Loucy (cell line): ENCODE data around the gene SIGLEC14.
A peak's percentile ranks its signal among the peaks of the same experiment; 100 is the strongest.

Source experiments
- H2AFZ ChIP-seq: fragments of 200-600 bp; sonication (generic); 2 replicates; pipeline ENCODE4 v1.6.0; 2016; ENCODE audit warnings: antibody characterized with exemption, mild to moderate bottlenecking, low read length, moderate library complexity
- H3F3A ChIP-seq: fragments of 200-600 bp; 2 replicates; pipeline ENCODE4 v1.6.0; 2016; ENCODE audit warnings: antibody characterized with exemption, low read depth, mild to moderate bottlenecking
- H3K27me3 ChIP-seq: fragments of 200-600 bp; sonication (generic); 2 replicates; pipeline ENCODE4 v1.6.1; 2014; ENCODE audit warnings: low read length, mild to moderate bottlenecking; ENCODE audit not compliant: insufficient read depth, poor library complexity, severe bottlenecking
- H3K36me3 ChIP-seq: fragments of 200-600 bp; sonication (generic); 2 replicates; pipeline ENCODE4 v1.6.1; 2016; ENCODE audit warnings: low read length; ENCODE audit not compliant: insufficient read depth
- H3K4me1 ChIP-seq: fragments of 200-600 bp; sonication (generic); 2 replicates; pipeline ENCODE4 v1.5.1; 2014; ENCODE audit warnings: low read length, mild to moderate bottlenecking; ENCODE audit not compliant: insufficient read depth, poor library complexity, severe bottlenecking
- H3K4me2 ChIP-seq: fragments of 200-600 bp; sonication (generic); 2 replicates; pipeline ENCODE4 v1.6.0; 2014; ENCODE audit warnings: antibody characterized with exemption, low read length, low read depth, mild to moderate bottlenecking; ENCODE audit not compliant: poor library complexity, severe bottlenecking
- H3K4me3 ChIP-seq: fragments of 200-600 bp; sonication (generic); 2 replicates; pipeline ENCODE4 v1.5.1; 2014; ENCODE audit warnings: low read length, mild to moderate bottlenecking, mixed read lengths; ENCODE audit not compliant: poor library complexity, severe bottlenecking
- H3K79me2 ChIP-seq: fragments of 200-600 bp; sonication (generic); 2 replicates; pipeline ENCODE4 v1.6.1; 2014; ENCODE audit warnings: low read length; ENCODE audit not compliant: insufficient read depth
- H3K9ac ChIP-seq: fragments of 200-600 bp; sonication (generic); 2 replicates; pipeline ENCODE4 v1.6.0; 2014; ENCODE audit warnings: mild to moderate bottlenecking, low read depth, low read length, moderate library complexity; ENCODE audit not compliant: poor library complexity, severe bottlenecking
- H3K9me2 ChIP-seq: fragments of 200-600 bp; sonication (generic); replicated peaks from 2 replicates; pipeline ENCODE4 v1.6.1; 2016; ENCODE audit warnings: low read depth, low read length, mixed read lengths
- H3K9me3 ChIP-seq: fragments of 200-600 bp; sonication (generic); 2 replicates; pipeline ENCODE4 v1.6.1; 2014; ENCODE audit warnings: mild to moderate bottlenecking, antibody characterized with exemption, low read length, low read depth; ENCODE audit not compliant: insufficient read depth
- H4K20me1 ChIP-seq: fragments of 200-600 bp; sonication (generic); 2 replicates; pipeline ENCODE4 v1.6.0; 2014; ENCODE audit warnings: antibody characterized with exemption, low read length, mild to moderate bottlenecking; ENCODE audit not compliant: insufficient read depth, poor library complexity, severe bottlenecking
- EZH2phosphoT487 ChIP-seq: fragments of 200-600 bp; IDR thresholded peaks from 2 replicates; pipeline ENCODE4 v1.6.1; 2018; ENCODE audit warnings: antibody characterized with exemption, mild to moderate bottlenecking, moderate library complexity, borderline replicate concordance
- TF ChIP-seq, protein P1 (sequence below): fragments of 200-600 bp; sonication (generic); conservative IDR thresholded peaks from 2 replicates; pipeline ENCODE4 v1.5.1; 2014; ENCODE audit warnings: mild to moderate bottlenecking, antibody characterized with exemption, low read length

SIGLEC14 gene

DNA sequence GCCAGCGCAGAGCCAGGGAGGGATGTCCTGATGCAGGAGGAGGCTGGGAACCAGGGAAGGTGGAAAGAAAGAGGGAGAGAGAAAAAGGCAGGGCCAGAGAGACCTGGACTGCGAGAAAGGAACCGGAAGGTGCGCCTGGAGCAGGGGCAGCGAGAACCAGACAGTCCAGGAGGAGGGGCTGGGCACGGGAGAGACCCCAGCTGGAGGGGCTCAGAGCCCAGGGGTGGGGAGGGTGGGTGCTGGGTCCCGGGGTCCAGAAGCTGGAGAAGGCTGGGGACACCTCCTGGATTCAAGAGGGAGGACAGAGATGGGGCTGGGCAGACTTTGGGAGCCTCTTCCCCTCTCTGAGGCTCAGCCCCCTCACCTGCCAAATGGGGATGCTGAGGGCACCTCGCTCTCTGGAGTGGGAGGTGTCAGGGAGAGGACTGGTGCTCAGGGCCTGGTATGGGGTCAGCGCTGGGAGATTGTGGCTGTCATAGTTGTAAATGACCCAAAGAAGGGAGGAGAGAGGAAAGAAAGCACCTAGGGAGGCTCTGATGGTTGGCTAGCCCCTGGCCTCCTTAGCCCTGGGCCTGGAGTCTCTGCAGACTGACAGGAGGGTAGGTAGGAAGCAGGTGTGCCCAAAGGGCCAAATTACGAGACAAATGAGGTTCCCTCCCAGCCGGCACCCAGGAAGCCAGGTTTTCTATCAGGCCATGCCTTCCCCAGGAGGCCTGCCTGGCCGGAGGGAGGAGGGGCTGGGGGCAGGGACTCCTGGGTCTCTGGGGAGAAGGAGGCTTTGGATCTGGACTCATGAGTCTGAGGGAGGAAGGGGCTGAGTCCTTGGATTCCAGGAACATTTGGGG lies 45.2 kb upstream of the SIGLEC14 start:
- no peak overlapping the region for H2AFZ ChIP-seq
- H3K9ac ChIP-seq: peak overlapping the region; percentile 87
- H3K4me1 ChIP-seq: peaks cover 34% of the 10 kb centered on the region
- no peaks in the 10 kb centered on the region for H3K27me3 ChIP-seq
- no peaks in the 10 kb centered on the region for H3K9me2 ChIP-seq
- TF ChIP-seq, protein P1, sequence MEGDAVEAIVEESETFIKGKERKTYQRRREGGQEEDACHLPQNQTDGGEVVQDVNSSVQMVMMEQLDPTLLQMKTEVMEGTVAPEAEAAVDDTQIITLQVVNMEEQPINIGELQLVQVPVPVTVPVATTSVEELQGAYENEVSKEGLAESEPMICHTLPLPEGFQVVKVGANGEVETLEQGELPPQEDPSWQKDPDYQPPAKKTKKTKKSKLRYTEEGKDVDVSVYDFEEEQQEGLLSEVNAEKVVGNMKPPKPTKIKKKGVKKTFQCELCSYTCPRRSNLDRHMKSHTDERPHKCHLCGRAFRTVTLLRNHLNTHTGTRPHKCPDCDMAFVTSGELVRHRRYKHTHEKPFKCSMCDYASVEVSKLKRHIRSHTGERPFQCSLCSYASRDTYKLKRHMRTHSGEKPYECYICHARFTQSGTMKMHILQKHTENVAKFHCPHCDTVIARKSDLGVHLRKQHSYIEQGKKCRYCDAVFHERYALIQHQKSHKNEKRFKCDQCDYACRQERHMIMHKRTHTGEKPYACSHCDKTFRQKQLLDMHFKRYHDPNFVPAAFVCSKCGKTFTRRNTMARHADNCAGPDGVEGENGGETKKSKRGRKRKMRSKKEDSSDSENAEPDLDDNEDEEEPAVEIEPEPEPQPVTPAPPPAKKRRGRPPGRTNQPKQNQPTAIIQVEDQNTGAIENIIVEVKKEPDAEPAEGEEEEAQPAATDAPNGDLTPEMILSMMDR: no peak
- no peak for TF ChIP-seq EZH2phosphoT487
- no peaks in the 10 kb centered on the region for H3K9me3 ChIP-seq
- peaks cover 41% of the 10 kb centered on the region for H3K79me2 ChIP-seq
- H3F3A ChIP-seq: no peaks in the 10 kb centered on the region
- peak overlapping the region; percentile 87 for H3K4me2 ChIP-seq
- H4K20me1 ChIP-seq: peaks cover 29% of the 10 kb centered on the region
- peaks cover 10% of the 10 kb centered on the region; the same call in 1 of the 2 replicates for H3K36me3 ChIP-seq
- H3K4me3 ChIP-seq: peak overlapping the region; percentile 96

DNA sequence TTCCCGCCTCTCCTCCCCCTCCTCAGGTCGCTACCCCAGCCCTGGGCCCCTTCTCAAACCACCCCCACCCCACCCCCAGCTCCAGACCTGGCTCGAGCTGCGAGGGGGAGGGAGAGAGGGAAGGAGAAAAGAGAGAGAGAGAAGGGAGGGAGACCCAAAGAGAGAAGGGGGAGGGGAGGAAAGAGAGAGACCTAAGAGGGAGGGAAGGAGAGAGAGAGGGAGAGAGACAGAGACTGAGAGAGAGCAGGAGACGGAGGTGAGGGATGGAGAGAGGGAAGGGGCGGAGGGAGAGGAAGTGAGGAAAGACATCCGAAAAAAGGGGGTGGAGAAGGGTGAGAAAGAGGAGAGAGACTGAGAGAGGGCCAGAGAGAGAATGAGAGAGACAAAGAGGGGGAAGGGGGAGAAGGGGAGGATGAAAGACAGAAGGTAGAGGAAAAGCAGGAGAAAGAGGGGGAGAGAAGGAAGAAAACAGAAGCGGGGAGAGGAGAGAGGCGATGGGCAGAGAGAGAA lies 44.5 kb upstream of the SIGLEC14 start:
- no peaks in the 10 kb centered on the region for H3F3A ChIP-seq
- peaks cover 34% of the 10 kb centered on the region for H3K4me1 ChIP-seq
- H3K4me3 ChIP-seq: peak overlapping the region; percentile 96
- H3K79me2 ChIP-seq: peaks cover 41% of the 10 kb centered on the region
- H3K27me3 ChIP-seq: no peaks in the 10 kb centered on the region
- H4K20me1 ChIP-seq: peaks cover 29% of the 10 kb centered on the region
- peak overlapping the region; percentile 87 for H3K4me2 ChIP-seq
- peaks cover 10% of the 10 kb centered on the region; the same call in 1 of the 2 replicates for H3K36me3 ChIP-seq
- H3K9ac ChIP-seq: peak overlapping the region; percentile 87
- TF ChIP-seq, protein P1: no peak
- TF ChIP-seq EZH2phosphoT487: no peak
- H3K9me2 ChIP-seq: no peaks in the 10 kb centered on the region
- H3K9me3 ChIP-seq: no peaks in the 10 kb centered on the region
- peak overlapping the region; percentile 66; the same call in 1 of the 2 replicates for H2AFZ ChIP-seq

DNA sequence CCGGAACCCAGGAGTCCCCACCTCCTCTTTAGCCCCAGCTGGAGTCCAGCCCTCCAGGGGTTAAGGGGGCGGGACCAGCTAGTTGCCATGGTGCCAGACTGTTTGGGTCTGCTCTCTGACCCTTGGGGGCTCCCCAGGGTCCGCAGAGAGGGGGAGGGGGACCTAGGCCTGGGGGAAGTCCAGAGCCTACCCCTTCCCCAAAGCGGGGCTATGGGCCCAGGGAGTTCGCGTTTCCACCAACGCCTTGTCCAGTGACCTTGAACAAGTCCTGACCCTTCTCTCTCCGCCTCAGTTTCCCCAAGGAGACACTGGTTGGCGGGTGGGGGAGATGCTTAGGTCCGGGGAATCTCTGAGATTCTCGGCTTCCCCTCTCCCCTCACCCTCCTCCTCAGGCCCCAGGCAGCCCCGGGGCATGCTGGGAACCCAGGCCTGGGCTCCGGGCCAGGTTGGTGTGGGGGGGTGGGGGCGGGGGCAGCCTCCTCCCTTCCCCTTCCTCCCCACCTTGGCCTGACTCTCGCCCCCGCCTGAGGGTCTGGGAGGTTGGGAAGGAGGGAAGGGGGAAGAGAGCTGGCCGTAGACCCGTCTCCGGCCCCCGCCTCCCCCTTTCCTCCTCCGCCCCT lies 43.9 kb upstream of the SIGLEC14 start:
- peak overlapping the region; percentile 96 for H3K4me3 ChIP-seq
- no peaks in the 10 kb centered on the region for H3F3A ChIP-seq
- peaks cover 41% of the 10 kb centered on the region for H3K79me2 ChIP-seq
- H3K27me3 ChIP-seq: no peaks in the 10 kb centered on the region
- no peaks in the 10 kb centered on the region for H3K9me3 ChIP-seq
- H3K4me2 ChIP-seq: peak overlapping the region; percentile 87
- H2AFZ ChIP-seq: peak overlapping the region; percentile 66; the same call in 1 of the 2 replicates
- peak overlapping the region; percentile 87 for H3K9ac ChIP-seq
- H4K20me1 ChIP-seq: peaks cover 29% of the 10 kb centered on the region
- no peaks in the 10 kb centered on the region for H3K9me2 ChIP-seq
- peaks cover 34% of the 10 kb centered on the region for H3K4me1 ChIP-seq
- TF ChIP-seq, protein P1: no peak
- no peak for TF ChIP-seq EZH2phosphoT487
- peaks cover 10% of the 10 kb centered on the region; the same call in 1 of the 2 replicates for H3K36me3 ChIP-seq
